HFF-Myc (cell line): ENCODE results near the gene DRD3.
A peak's percentile ranks its signal among the peaks of the same experiment; 100 is the strongest.

Experiments used
- DNase-seq: peaks from one replicate; pipeline ENCODE4 v3.0.0-alpha.2; 2011; ENCODE audit warnings: low read depth; ENCODE audit errors: extremely low read depth
- H3K4me3 ChIP-seq: replicated peaks from 2 replicates; pipeline ENCODE4 v1.5.1; 2011; ENCODE audit warnings: low read depth, mild to moderate bottlenecking, control low read depth, low read length
- TF ChIP-seq, protein P1 (sequence below): IDR thresholded peaks from 2 replicates; pipeline ENCODE4 v1.5.1; 2012; ENCODE audit warnings: mild to moderate bottlenecking, low read depth, low read length, control low read depth; ENCODE audit errors: missing control alignments

DRD3 gene

GRCh38 chr3:114103181-114103580, 75.7 kb downstream of the DRD3 start:
- DNase-seq = no peak
- TF ChIP-seq, protein P1, sequence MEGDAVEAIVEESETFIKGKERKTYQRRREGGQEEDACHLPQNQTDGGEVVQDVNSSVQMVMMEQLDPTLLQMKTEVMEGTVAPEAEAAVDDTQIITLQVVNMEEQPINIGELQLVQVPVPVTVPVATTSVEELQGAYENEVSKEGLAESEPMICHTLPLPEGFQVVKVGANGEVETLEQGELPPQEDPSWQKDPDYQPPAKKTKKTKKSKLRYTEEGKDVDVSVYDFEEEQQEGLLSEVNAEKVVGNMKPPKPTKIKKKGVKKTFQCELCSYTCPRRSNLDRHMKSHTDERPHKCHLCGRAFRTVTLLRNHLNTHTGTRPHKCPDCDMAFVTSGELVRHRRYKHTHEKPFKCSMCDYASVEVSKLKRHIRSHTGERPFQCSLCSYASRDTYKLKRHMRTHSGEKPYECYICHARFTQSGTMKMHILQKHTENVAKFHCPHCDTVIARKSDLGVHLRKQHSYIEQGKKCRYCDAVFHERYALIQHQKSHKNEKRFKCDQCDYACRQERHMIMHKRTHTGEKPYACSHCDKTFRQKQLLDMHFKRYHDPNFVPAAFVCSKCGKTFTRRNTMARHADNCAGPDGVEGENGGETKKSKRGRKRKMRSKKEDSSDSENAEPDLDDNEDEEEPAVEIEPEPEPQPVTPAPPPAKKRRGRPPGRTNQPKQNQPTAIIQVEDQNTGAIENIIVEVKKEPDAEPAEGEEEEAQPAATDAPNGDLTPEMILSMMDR = no peak

DNA sequence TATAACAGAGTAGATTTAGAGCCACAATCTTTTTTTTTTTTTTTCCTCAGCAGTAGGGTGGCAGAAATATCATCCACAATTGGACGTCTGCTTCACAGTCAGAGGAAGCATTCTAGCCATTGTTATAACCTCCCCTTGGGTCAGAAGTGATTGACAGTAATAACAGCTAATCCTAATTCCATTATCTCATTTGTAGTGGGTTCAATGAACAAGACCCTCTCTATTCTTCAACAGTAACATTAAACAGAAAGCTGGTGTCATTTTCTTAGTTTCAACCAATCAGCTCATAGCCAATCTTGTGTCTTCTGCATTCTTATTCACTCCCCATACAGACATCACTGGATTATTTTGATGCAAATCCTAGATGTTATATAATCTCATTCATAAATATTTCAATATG, 77.8 kb downstream of the DRD3 start:
- TF ChIP-seq, protein P1 = no peak
- no peak for DNase-seq
- H3K4me3 ChIP-seq = no peak overlapping the region

More at GRCh38 chr3:114103181-114103580, 75.7 kb downstream of the DRD3 start:
- H3K4me3 ChIP-seq = no peak overlapping the region

DNA sequence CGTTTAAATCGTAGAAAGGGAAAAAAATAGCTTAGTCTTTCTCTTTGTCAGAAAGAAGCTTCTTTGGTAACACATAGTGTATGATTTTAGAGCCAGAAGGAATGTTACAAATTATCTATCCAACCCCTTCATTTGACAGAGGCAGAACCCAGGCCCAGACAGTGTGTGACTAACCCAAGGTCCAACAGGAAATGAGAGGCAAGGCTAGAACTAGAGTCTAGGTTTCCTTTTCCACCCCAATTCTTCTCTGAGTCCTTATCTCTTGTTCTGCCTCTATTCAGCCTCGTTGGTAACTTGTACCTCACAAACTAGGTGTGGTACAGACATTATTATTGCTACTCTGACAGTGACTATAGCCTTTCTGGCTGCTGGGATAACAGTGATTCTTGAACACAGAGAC, 83.1 kb downstream of the DRD3 start:
- TF ChIP-seq, protein P1 = no peak
- no peak overlapping the region for H3K4me3 ChIP-seq
- no peak for DNase-seq

- no peak overlapping the region for H3K4me3 ChIP-seq
- TF ChIP-seq, protein P1 = no peak
- peak; percentile 29 for DNase-seq
Observed at GRCh38 chr3:114093596-114093995, 85.3 kb downstream of the DRD3 start.

DNA sequence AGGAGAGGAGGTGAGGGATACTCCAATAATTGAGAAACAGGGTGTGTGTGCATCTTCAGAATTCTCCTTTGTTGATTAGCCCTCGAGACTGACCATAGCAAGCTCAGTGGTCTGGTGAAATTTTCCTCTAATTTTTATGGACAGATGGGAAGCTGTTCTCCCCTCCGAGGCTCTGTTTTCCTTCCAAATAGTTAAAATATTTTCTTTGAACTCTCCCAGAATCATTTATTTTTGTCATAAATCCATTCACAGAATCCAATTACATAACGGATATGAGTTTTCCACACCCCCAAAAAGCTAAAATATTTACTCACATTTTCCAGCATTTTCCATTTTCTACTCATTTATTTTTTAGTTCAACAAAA, 85.9 kb downstream of the DRD3 start:
- DNase-seq = no peak
- TF ChIP-seq, protein P1 = no peak
- H3K4me3 ChIP-seq = no peak overlapping the region

- TF ChIP-seq, protein P1 = no peak
- H3K4me3 ChIP-seq = no peak overlapping the region
- DNase-seq = no peak
Observed at GRCh38 chr3:114092151-114093015, 86.5 kb downstream of the DRD3 start.
